Muscle of leg (tissue), 11 donors: ENCODE data around the gene RAI1. TPM values are rescaled to one million over a fixed set of nuclear protein-coding genes. Genes with fewer than 3 reads are reported as not detected.

Experiments
- DNase-seq: peaks from one replicate; pipeline ENCODE4 v3.0.0; 2013
- H3K27ac ChIP-seq: one replicate; pipeline ENCODE4 v1.5.1; 2013; ENCODE audit warnings: mild to moderate bottlenecking, low read length, control low read depth
- H3K27me3 ChIP-seq: one replicate; pipeline ENCODE4 v1.6.1; 2013; ENCODE audit warnings: low read length; ENCODE audit not compliant: control insufficient read depth, insufficient read depth
- H3K36me3 ChIP-seq: one replicate; pipeline ENCODE4 v1.6.1; 2013; ENCODE audit warnings: low read length; ENCODE audit not compliant: control insufficient read depth, insufficient read depth
- H3K4me1 ChIP-seq: one replicate; pipeline ENCODE4 v1.6.1; 2013; ENCODE audit warnings: low read length; ENCODE audit not compliant: control insufficient read depth, insufficient read depth
- H3K4me3 ChIP-seq: one replicate; pipeline ENCODE4 v1.5.1; 2013; ENCODE audit warnings: low read length, control low read depth
- H3K9me3 ChIP-seq: replicated peaks from 2 replicates; pipeline ENCODE4 v1.6.1; 2013; ENCODE audit warnings: low read depth, low read length; ENCODE audit not compliant: control insufficient read depth
- WGBS: methylation state at CpG from one replicate; pipeline ENCODE4 v1.1.5; 2013; ENCODE audit warnings: missing lambda C conversion rate; ENCODE audit not compliant: insufficient coverage; 5-methylcytosine and 5-hydroxymethylcytosine counted together
- polyA plus RNA-seq, 8 donors: library from polyadenylated mRNA; unstranded; fragments of 120-200 nt; gene quantifications; one replicate each; pipeline versions ENCODE4 v1.2.1 to v1.2.3, GENCODE V29; 2013; ENCODE audit warnings: inconsistent platforms in 1 of 8, low replicate concordance in 1 of 8; ENCODE audit not compliant: insufficient read length in 8 of 8, insufficient read depth in 1 of 8
- total RNA-seq: library from RNA; stranded (reverse); fragments of 120-200 nt; gene quantifications from one replicate; pipeline ENCODE4 v1.2.4, GENCODE V29; 2013

Gene RAI1
- total and polyA plus RNA-seq, 9 donors, result 7.4 to 25.5 (median 20.7) TPM

DNA sequence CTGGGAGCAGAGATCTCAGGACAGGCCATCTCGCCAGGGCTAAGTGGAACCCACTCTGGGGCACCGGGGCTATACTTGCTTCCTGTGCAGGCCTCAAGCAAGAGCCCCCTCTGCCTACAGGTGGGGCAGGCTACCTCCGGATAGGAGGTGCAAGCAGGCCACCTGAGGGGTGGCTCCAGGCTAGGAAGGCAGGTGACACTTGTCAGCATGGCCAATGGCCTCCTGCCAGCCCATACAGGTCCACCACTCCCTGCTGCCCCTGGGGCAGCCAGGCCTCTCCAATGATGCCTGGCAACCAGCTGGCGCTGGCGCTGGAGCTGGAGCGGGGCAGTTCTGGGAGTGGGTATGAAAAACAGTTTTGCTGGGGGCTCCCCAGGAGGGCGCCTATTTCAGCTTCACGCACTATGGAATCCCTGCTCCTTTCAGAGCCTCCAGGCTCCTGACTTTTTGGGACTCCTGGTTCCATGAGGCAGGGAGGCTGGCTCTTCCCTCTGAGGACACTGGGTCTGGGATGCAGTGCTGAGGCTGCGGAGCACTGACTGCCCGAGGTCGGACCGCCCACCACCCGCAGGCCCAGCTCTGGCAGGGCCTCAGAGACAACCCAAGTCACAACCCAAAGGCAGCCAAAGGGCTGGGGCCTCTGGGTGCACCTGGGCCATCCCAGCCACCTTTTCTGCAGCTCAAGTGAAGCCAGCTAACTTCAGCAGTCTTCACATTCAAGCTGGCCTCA, 164.0 kb downstream of the RAI1 start:
- H3K36me3 ChIP-seq, result peaks cover 22% of the 10 kb centered on the region
- whole genome bisulfite sequencing, result 66% methylated on average over 9 of the region's 13 CpGs
- no peak for DNase-seq
- H3K4me3 ChIP-seq, result no peak overlapping the region
- no peak overlapping the region for H3K27ac ChIP-seq
- no peaks in the 10 kb centered on the region for H3K27me3 ChIP-seq
- peaks cover 56% of the 10 kb centered on the region for H3K4me1 ChIP-seq
- H3K9me3 ChIP-seq, result no peaks in the 10 kb centered on the region

DNA sequence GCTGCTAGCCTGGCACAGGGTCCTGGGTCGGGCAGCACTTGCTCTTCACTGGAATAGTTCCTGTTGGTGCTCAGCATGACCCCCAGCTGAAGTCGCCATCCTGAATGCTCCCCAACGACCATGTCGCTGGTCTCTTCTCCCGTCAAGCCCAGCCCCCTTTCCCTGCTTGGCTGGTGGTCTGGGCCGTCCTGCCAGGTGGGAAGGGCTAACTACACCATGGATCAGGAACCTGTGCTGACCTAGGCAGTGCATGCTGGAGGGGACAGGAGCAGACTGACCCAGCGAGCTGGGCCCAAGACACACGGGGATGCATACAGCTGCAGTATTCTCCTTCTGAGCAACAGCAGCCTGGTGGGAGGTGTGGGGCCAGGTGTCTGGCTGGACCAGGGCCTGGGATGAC, 164.7 kb downstream of the RAI1 start:
- no peaks in the 10 kb centered on the region for H3K9me3 ChIP-seq
- H3K4me3 ChIP-seq, result no peak overlapping the region
- no peak overlapping the region for H3K27ac ChIP-seq
- DNase-seq, result no peak
- WGBS, result 65% methylated on average over 8 of the region's 8 CpGs
- H3K36me3 ChIP-seq, result peaks cover 22% of the 10 kb centered on the region
- H3K4me1 ChIP-seq, result peaks cover 55% of the 10 kb centered on the region
- H3K27me3 ChIP-seq, result no peaks in the 10 kb centered on the region

DNA sequence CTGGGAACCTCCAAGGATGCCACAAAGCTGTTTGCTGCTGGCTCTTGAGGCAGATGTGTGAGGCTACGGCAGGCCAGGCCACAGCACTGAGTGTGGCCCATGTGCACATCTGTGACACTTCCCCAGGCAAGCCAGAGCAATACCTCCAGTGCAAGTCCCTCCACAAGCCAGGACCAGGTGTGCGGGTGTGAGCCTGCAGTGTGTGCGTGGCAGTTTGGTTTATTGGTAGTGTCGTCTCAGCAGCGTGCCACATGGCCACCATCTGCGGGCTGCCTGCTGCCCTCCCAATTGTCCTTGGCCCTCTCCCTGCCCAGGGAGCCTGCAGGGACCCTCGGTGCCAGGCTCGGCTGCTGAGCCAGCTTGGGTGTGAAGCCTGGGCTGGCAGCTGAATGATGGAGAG, 165.4 kb downstream of the RAI1 start:
- WGBS, result 39% methylated on average over 3 of the region's 8 CpGs
- no peaks in the 10 kb centered on the region for H3K9me3 ChIP-seq
- no peak overlapping the region for H3K4me3 ChIP-seq
- DNase-seq, result no peak
- H3K27me3 ChIP-seq, result no peaks in the 10 kb centered on the region
- peaks cover 22% of the 10 kb centered on the region for H3K36me3 ChIP-seq
- peaks cover 49% of the 10 kb centered on the region for H3K4me1 ChIP-seq
- H3K27ac ChIP-seq, result no peak overlapping the region

DNA sequence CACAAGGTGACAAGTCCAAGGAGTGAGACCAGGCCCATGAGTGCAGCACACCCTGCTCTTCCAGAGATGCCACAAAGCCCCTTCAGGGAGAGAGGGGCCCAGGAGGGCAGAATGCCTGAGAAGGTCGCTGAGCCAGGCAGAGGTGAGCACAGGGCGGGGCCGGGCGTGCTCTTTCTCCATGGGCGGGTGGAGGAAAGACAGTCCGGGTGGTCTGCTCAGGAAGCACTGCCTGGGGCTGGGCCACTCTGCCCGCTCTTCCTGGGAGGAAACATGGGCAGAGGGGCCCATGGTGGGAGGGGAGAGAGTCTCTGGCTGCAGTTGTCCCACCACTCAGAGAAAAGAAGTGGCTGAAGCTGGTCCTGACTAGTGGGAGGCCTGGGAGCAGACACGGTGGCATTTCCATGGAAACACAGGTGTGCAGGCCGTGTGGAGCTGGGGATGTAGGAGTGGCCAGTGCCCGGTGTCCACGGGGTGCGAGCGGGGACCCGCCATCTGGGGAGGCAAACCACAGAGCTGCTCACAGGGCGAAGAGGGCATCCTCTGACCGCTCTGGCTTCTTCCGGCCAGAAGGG, 165.9 kb downstream of the RAI1 start:
- Histone ChIP-seq H3K4me3 (no peak overlapping the region), H3K36me3 (peaks cover 22% of the 10 kb centered on the region), H3K4me1 (peaks cover 43% of the 10 kb centered on the region), H3K27me3 (no peaks in the 10 kb centered on the region), H3K27ac (no peak overlapping the region), H3K9me3 (no peaks in the 10 kb centered on the region)
- no peak for DNase-seq
- 62% methylated on average over 15 of the region's 17 CpGs for WGBS

DNA sequence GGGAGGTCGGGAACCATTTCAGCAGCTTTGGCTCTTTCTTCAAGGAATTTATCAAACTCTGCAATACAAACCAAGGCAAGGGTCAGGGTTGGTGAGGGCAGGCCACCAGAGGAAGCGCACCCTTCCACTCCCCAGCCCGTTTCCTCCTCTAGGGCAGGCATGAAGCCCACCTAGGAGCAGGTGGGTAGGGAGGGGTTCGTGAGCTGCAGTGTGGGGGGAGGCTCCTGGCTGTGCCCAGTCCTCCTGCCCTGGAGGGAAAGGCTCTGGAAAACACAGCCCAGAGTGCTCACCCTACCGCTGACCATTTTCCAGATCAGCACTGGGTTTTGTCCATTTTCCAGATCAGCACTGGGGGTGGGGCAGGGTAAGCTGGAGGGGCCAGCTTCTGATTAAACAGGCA, 166.5 kb downstream of the RAI1 start:
- H3K27ac ChIP-seq, result no peak overlapping the region
- WGBS, result 100% methylated on average over 1 of the region's 5 CpGs

DNA sequence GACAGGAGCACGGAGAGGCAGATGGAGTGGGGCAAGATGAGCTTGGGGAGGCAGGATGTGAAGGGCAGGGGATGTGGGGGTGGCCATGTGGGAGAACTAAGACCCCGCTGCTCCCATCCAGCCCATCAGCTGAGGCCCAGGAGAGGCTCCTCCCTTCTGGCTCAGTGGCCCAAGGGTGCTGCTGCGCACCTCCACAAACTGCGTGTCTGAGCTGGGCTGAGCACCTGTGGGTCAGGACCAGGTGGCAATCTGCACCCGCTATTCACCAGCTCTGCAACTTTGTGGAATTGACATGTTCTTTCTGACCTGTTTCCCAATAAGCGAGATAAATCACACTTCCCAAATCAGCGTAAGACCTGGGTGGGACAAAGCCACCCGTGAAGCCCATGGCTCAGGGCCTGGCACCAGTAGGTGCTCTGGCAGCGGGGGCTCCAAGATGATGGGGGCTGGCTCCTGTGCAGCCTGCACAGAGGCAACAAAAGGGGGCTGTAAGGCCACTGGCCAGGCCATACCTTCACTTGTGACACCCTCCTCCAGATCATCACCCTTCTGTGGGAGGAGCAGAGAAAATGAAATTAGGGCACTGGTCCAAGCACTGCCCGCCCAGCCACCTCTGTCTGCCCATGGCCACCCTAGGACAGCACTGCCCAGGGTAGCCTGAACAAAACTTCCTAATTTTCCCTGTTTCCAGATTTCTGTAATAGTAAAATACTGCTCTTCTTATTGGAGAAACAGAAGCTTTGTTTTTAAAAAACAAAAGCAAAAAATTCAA, 167.2 kb downstream of the RAI1 start:
- no peak overlapping the region for H3K4me3 ChIP-seq
- 92% methylated on average over 7 of the region's 10 CpGs for WGBS
- H3K9me3 ChIP-seq, result no peaks in the 10 kb centered on the region
- H3K27me3 ChIP-seq, result no peaks in the 10 kb centered on the region
- peaks cover 40% of the 10 kb centered on the region for H3K4me1 ChIP-seq
- H3K36me3 ChIP-seq, result peaks cover 22% of the 10 kb centered on the region
- DNase-seq, result no peak
- H3K27ac ChIP-seq, result no peak overlapping the region

More for the DNA sequence above, 166.5 kb downstream of the RAI1 start:
- no peaks in the 10 kb centered on the region for H3K9me3 ChIP-seq
- no peak for DNase-seq
- peaks cover 40% of the 10 kb centered on the region for H3K4me1 ChIP-seq
- H3K27me3 ChIP-seq, result no peaks in the 10 kb centered on the region
- H3K36me3 ChIP-seq, result peaks cover 22% of the 10 kb centered on the region
- H3K4me3 ChIP-seq, result no peak overlapping the region

DNA sequence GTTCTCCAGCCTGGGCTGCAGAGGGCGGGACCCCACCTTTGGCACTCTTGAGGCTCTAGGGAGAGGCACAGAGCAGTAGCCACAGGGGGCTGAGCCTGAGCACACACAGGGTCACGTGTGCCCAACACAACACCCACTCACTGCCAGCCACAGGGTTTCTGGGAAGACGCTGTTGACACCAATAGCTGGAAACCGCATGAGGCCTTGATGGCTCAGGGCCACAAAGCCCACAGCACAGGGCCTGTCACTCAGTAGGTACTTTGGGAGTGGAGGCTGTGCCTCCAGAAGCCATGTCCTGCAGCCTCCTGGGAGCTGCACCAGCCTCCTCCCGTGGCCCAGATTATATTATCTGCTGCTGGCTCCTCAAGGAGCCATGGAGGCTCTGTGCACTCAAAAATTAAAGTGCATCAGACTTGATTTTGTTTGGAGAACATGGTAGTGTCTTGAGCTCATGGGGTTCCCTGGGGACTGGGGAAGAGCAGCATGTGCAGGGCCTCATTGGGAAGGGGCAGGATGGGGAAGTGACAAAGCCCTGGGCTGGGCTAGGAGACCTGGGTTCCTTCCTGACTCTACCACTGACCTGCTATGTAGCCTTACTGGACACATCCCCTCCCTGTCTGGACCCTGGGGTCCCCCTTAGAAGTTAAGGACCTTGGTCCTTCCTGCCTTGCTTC, 168.0 kb downstream of the RAI1 start:
- Histone ChIP-seq H3K36me3 (peaks cover 22% of the 10 kb centered on the region), H3K9me3 (no peaks in the 10 kb centered on the region), H3K4me1 (peaks cover 34% of the 10 kb centered on the region), H3K4me3 (no peak overlapping the region), H3K27me3 (no peaks in the 10 kb centered on the region), H3K27ac (peak overlapping the region; percentile 79)
- DNase-seq, result peak; percentile 48
- WGBS, result 72% methylated on average over 4 of the region's 5 CpGs

DNA sequence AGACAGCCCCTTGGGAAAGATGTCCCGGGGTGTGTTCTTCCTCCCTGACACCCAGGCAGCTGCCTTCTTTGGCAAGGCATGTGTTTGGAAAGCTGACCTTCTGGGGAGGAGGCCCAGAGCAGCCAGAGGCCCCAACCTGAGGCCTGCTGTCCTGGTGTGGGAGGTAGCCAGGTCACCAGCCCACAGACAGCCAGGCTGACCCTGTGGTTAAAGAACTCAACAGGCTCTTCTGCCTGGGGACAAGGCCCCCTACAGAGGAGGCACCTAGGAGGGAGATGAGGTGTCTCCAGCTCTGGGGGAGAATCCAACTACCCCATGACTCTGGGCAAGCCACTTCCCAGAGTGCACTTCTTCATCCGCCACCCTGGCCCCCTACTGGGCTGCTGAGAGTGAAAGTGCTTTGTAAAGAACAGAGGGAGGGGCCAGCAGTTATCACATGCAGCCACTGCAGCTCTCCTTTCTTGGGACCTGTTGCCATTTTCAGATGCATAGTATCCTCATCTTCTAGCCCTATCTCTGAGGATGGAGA, 168.7 kb downstream of the RAI1 start:
- H3K4me3 ChIP-seq, result no peak overlapping the region
- no peaks in the 10 kb centered on the region for H3K27me3 ChIP-seq
- WGBS, result 14% methylated on average over 1 of the region's 2 CpGs
- peaks cover 22% of the 10 kb centered on the region for H3K36me3 ChIP-seq
- DNase-seq, result peak; percentile 60
- H3K9me3 ChIP-seq, result no peaks in the 10 kb centered on the region
- H3K27ac ChIP-seq, result peak overlapping the region; percentile 79
- H3K4me1 ChIP-seq, result peaks cover 35% of the 10 kb centered on the region

DNA sequence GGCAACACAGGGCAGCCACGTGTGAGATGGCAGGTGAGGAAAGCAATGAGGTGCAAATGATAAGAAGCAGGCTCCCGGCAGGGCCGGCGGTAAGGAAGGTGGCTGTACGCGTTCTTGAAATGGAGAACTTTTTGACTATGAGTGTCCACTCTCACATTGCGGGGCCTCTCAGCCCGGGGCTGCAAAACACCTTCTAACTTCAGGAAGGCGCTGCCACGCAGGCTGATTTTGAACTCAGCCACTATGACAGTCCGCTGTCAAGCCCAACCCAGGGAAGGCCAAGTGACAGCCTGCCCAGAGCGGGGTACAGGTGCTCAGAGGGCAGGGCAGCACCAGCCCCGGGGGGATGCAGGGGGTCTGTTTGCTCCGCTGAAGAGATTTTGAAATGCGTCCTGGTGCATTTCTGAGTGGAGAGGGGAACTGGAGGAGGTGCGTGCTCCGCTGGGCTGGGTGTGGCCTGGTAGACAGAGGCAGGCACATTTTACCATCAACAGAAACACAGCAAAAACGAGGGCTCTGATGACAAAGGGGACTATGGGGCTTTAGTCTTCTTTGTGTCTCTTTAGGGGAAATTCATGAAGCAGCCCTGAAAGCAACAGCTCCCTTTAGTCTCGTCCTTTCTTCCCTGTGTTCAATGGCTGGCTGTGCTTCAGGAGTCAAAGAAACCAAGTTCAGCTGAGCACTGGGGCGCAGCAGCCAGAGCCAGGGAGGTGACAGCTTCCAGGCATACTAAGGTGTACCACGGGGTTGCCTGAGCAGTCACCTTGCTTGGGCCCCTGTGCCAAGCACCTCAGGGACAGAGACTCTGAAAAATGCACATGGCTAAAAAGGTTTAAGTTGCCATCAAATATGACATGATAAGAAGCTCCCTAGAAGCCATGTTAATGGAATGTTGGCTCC, 170.1 kb downstream of the RAI1 start:
- 58% methylated on average over 15 of the region's 21 CpGs for WGBS
- H3K4me3 ChIP-seq, result no peak overlapping the region
- no peak for DNase-seq
- peaks cover 42% of the 10 kb centered on the region for H3K4me1 ChIP-seq
- H3K27ac ChIP-seq, result no peak overlapping the region
- no peaks in the 10 kb centered on the region for H3K27me3 ChIP-seq
- no peaks in the 10 kb centered on the region for H3K9me3 ChIP-seq
- peaks cover 15% of the 10 kb centered on the region for H3K36me3 ChIP-seq
